Cortex of kidney (tissue), 1 donor: ENCODE measurements around the gene MYH9.

Experiments
- DNase-seq: peaks from one replicate; lab custom pipeline; 2025; lab: John Stamatoyannopoulos, UW

Gene MYH9

GRCh38 chr22:36386351-36386899, 1.3 kb downstream of the MYH9 start:
- DNase-seq, result no peak

GRCh38 chr22:36385491-36386350, 2.0 kb downstream of the MYH9 start:
- no peak for DNase-seq

GRCh38 chr22:36384766-36385481, 2.8 kb downstream of the MYH9 start:
- DNase-seq, result no peak

GRCh38 chr22:36383110-36383581, 4.6 kb downstream of the MYH9 start:
- no peak for DNase-seq

GRCh38 chr22:36381513-36382128, 6.1 kb downstream of the MYH9 start:
- no peak for DNase-seq

GRCh38 chr22:36379593-36380361, 8.0 kb downstream of the MYH9 start:
- DNase-seq, result no peak

GRCh38 chr22:36378869-36379217, 8.9 kb downstream of the MYH9 start:
- no peak for DNase-seq

- DNase-seq, result no peak
These were observed 9.5 kb downstream of the MYH9 start for GRCh38 chr22:36378080-36378868.

GRCh38 chr22:36377022-36377631, 10.6 kb downstream of the MYH9 start:
- DNase-seq, result no peak

- no peak for DNase-seq
These were observed 11.5 kb downstream of the MYH9 start for GRCh38 chr22:36376265-36376664.

GRCh38 chr22:36375071-36375980, 12.4 kb downstream of the MYH9 start:
- DNase-seq, result no peak

- no peak for DNase-seq
These were observed 13.2 kb downstream of the MYH9 start for GRCh38 chr22:36374603-36375024.

- DNase-seq, result no peak
These were observed 14.5 kb downstream of the MYH9 start for GRCh38 chr22:36373258-36373579.

GRCh38 chr22:36371920-36372319, 15.8 kb downstream of the MYH9 start:
- DNase-seq, result no peak

- DNase-seq, result no peak
These were observed 17.6 kb downstream of the MYH9 start for GRCh38 chr22:36369922-36370791.

- no peak for DNase-seq
These were observed 18.5 kb downstream of the MYH9 start for GRCh38 chr22:36369004-36369921.

- no peak for DNase-seq
These were observed 19.3 kb downstream of the MYH9 start for GRCh38 chr22:36368359-36368983.
